Cardiac fibroblast (primary cell): Measurements from ENCODE around the gene CCR9.
A peak's percentile ranks its signal among the peaks of the same experiment; 100 is the strongest.

ENCODE experiments used
- DNase-seq, 2 donors: peaks; one replicate each; pipeline versions ENCODE4 v3.0.0 to v3.0.0-alpha.2; 2010; ENCODE audit warnings: low read depth in 2 of 2
- H3K4me3 ChIP-seq, 2 donors: replicated peaks in 1 of 2; 1 replicate in 1 of 2; 2 replicates in 1 of 2; pipeline ENCODE4 v1.5.1; 2011; ENCODE audit warnings: low read depth in 2 of 2, low read length in 2 of 2, mild to moderate bottlenecking in 2 of 2, moderate library complexity in 1 of 2
- TF ChIP-seq, protein P1 (sequence below): IDR thresholded peaks from one replicate; pipeline ENCODE4 v1.5.1; 2011; ENCODE audit warnings: low read depth, mild to moderate bottlenecking, low read length, inconsistent platforms

The CCR9 gene

GRCh38 chr3:45906681-45907407, 20.5 kb downstream of the CCR9 start:
- TF ChIP-seq, protein P1, sequence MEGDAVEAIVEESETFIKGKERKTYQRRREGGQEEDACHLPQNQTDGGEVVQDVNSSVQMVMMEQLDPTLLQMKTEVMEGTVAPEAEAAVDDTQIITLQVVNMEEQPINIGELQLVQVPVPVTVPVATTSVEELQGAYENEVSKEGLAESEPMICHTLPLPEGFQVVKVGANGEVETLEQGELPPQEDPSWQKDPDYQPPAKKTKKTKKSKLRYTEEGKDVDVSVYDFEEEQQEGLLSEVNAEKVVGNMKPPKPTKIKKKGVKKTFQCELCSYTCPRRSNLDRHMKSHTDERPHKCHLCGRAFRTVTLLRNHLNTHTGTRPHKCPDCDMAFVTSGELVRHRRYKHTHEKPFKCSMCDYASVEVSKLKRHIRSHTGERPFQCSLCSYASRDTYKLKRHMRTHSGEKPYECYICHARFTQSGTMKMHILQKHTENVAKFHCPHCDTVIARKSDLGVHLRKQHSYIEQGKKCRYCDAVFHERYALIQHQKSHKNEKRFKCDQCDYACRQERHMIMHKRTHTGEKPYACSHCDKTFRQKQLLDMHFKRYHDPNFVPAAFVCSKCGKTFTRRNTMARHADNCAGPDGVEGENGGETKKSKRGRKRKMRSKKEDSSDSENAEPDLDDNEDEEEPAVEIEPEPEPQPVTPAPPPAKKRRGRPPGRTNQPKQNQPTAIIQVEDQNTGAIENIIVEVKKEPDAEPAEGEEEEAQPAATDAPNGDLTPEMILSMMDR: peak; percentile 57
- peak; percentile 64 to 72 for DNase-seq
- no peak overlapping the region for H3K4me3 ChIP-seq

- DNase-seq: peak; percentile 22 to 68
- H3K4me3 ChIP-seq: no peak overlapping the region
- TF ChIP-seq, protein P1: no peak
Observed at GRCh38 chr3:45907769-45908705, 21.7 kb downstream of the CCR9 start.

- no peak overlapping the region for H3K4me3 ChIP-seq
- TF ChIP-seq, protein P1: no peak
- no peak for DNase-seq
Observed at GRCh38 chr3:45908761-45909160, 22.4 kb downstream of the CCR9 start.

- no peak overlapping the region for H3K4me3 ChIP-seq
- no peak for DNase-seq
- TF ChIP-seq, protein P1: no peak
Observed at GRCh38 chr3:45909542-45909941, 23.2 kb downstream of the CCR9 start.

DNA sequence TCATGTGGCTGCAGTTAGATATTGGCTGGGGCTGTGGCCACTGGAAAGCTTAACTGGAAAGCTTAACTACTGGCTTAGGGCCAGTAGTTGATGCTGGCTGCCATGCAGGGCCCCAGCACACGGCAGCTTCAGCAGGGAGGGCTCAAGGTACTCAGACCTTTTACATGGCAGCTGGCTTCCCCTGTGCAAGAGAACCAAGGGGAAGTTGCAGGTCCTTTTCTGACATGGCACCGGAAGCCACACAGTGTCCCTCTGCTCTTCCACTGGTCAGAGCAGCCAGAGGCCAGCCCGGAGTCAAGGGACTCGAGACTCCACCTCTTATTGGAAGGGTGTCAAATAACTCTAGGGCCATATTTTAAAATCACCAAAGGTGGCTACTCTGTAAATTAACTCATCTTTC, 24.5 kb downstream of the CCR9 start:
- TF ChIP-seq, protein P1: no peak
- DNase-seq: no peak
- no peak overlapping the region for H3K4me3 ChIP-seq

DNA sequence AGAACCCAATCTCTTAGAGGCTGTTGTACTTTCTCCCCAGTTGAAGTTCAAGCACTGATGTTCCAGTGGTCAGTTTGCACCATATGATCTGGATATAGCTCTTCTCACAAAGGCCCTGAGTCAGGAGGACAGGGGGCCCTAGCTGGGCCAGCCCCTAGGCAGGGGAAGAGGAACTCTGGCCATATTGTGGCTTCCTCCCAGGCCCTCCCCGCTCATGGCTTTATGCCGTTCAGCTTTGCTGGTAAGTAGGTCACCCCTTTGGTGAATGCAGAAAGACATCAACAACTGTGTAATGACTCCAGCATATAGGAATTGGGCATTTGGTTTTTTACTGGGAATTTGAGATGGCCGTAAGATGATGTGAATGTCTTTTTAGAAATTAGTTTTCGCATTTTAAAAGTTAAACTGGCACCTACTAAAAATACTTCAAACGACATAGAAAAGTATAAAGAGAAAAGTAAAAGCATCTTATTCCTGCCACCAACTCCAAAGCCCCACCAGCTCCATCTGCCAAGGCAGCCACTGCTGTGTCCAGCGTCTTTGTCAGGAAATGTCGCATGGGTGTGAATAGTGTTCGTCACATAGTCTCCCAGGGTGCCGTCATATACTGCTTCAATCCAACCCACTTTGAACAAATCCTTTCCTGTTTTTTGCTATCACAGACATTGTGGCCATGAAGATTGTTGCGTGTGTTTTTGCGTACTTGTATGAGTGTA, 25.3 kb downstream of the CCR9 start:
- no peak for DNase-seq
- no peak overlapping the region for H3K4me3 ChIP-seq
- TF ChIP-seq, protein P1: no peak
